Measurements from ENCODE around the gene NDUFS1. TPM values are rescaled to one million over a fixed set of nuclear protein-coding genes. Genes with fewer than 3 reads are reported as not detected.

Gene NDUFS1
- total and polyA plus RNA-seq, 2 of the 4 experiments (the other 2 are of a cell fraction): 72.1 to 118 TPM

- Histone ChIP-seq H3K27ac (ENCODE audit: insufficient read depth, low read length) (peak overlapping the region; percentile 91), H3K4me3 (ENCODE audit: insufficient read depth, low read depth, low read length) (peak overlapping the region; percentile 46), H3K4me2 (ENCODE audit: low read depth, low read length) (peak overlapping the region; percentile 73), H4K91ac (ENCODE audit: insufficient read depth, low read depth, low read length) (peak overlapping the region; percentile 42), H2BK5ac (ENCODE audit: low read depth, low read length, poor library complexity, severe bottlenecking) (peak overlapping the region; percentile 78), H3K9me1 (ENCODE audit: insufficient read depth, low read length) (no peaks in the 10 kb centered on the region), H2AK5ac (ENCODE audit: low read depth, low read length) (peak overlapping the region; percentile 61), H3K4ac (ENCODE audit: low read depth, low read length) (peak overlapping the region; percentile 96), H3K23ac (ENCODE audit: low read depth, low read length) (peak overlapping the region; percentile 96), H3K14ac (replicated peaks; ENCODE audit: low read depth, low read length) (peak overlapping the region; percentile 98), H3K18ac (ENCODE audit: low read depth, low read length) (peak overlapping the region; percentile 8), H3K4me1 (ENCODE audit: control insufficient read depth, insufficient read depth, low read length) (peaks cover 4% of the 10 kb centered on the region), H4K8ac (ENCODE audit: low read depth in 2 of 2, low read length in 2 of 2) (peak overlapping the region; percentile 5 to 93), H2AK9ac (replicated peaks; ENCODE audit: low read depth, low read length, poor library complexity) (peak overlapping the region; percentile 99), H3K56ac (ENCODE audit: extremely low read depth, insufficient read depth, low read length) (peak overlapping the region; percentile 87), H3K9ac (ENCODE audit: low read depth, low read length) (peak overlapping the region; percentile 73), H2BK15ac (ENCODE audit: low read depth, low read length) (no peak overlapping the region), H4K20me1 (ENCODE audit: insufficient read depth, low read length) (0 out of 2 replicates have a peak, but pooled peaks cover 2% of the 10 kb centered on the region), H2BK20ac (ENCODE audit: low read depth, low read length) (no peak overlapping the region), H2AFZ (replicated peaks; ENCODE audit: low read length, poor library complexity) (peak overlapping the region; percentile 94), H3K79me1 (ENCODE audit: low read depth in 1 of 2, low read length in 2 of 2) (peaks cover 13 to 40% of the 10 kb centered on the region in 2 experiments), H2BK120ac (ENCODE audit: low read depth, low read length) (peak overlapping the region; percentile 28), H3K27me3 (ENCODE audit: control insufficient read depth, insufficient read depth, low read length) (no peaks in the 10 kb centered on the region), H3K36me3 (ENCODE audit: control insufficient read depth, insufficient read depth, low read length) (no peaks in the 10 kb centered on the region), H4K5ac (ENCODE audit: low read depth, low read length) (peak overlapping the region; percentile 78), H3K9me3 (ENCODE audit: control insufficient read depth, insufficient read depth, low read length) (no peaks in the 10 kb centered on the region)
- WGBS, 2 experiments (ENCODE audit: extremely low coverage in 2 of 2, insufficient read length in 1 of 2): 0% methylated on average over 5 of the region's 88 CpGs; no CpG with 5 or more reads in 1 of the 2 experiments
- ChIA-PET POLR2A (ENCODE audit: unreplicated experiment) (interaction anchor here (0.6 kb wide), 1 partner anchor 74 kb away, joined by 3 read pairs; the partner anchor contains the start of gene EEF1B2), CTCF (interaction anchor here (1.3 kb wide), 1 partner anchor 12 kb away, joined by 6 read pairs; no protein-coding TSS in a partner anchor)
- BruUV-seq (replicated peaks): no TSS peak
- peak; percentile 38 for ATAC-seq (ENCODE audit: low read depth)
- dilution Hi-C loops (cut with HindIII; ENCODE audit: low sequenced_read_pairs, unreplicated experiment): no loop called here
- DNase-seq: no peak
- in situ Hi-C loops (cut with MboI; ENCODE audit: low sequenced_read_pairs): no loop called here
- intact Hi-C loops (cut with micrococcal nuclease): loop anchor here (2.0 kb wide), 1 partner anchor 22 kb away; no protein-coding TSS in a partner anchor
- TF ChIP-seq MAZ (IDR thresholded peaks at IDR 0.05; ENCODE audit: borderline replicate concordance, low read depth, low read length): 0 out of 2 replicates have a peak, but pooled peaks have one; percentile 9
- TF ChIP-seq MXI1 (IDR thresholded peaks at IDR 0.05; ENCODE audit: borderline replicate concordance, low read depth, low read length): no peak
These were observed 74.1 kb downstream of the NDUFS1 start for GRCh38 chr2:206084870-206085741.

Data from IMR-90 (cell line).